GM15510 (cell line): Measurements from ENCODE around the gene ODAM.
"Not testable (repeated sequence)": the region's sequence is repeated elsewhere in the genome, so short reads cannot be mapped to it uniquely, and the experiment has no call there.

Experiments used
- POLR2A ChIP-seq: IDR thresholded peaks from 3 replicates; pipeline ENCODE4 v1.6.1; 2011; ENCODE audit warnings: borderline replicate concordance; ENCODE audit not compliant: insufficient read length; ENCODE audit errors: extremely low read depth

Gene ODAM

DNA sequence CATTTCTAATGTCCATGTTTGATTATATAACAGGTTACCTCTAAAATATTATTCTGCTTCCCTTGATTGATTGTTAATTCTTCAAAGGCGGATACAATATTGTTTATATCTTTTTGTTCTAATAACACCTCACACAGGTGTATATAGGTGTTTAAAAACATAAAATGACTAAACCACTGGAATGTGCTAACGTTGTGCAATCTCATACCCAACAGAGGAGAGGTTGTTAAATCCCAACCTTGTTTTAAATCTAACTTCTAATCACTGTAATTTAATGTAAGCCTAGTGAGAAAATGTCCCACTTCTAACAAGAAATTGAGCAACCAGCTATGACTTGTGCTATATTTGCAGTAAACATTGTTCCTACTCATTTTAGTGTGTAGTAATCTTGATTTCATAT lies 1.3 kb downstream of the ODAM start:
- no peak for TF ChIP-seq POLR2A

DNA sequence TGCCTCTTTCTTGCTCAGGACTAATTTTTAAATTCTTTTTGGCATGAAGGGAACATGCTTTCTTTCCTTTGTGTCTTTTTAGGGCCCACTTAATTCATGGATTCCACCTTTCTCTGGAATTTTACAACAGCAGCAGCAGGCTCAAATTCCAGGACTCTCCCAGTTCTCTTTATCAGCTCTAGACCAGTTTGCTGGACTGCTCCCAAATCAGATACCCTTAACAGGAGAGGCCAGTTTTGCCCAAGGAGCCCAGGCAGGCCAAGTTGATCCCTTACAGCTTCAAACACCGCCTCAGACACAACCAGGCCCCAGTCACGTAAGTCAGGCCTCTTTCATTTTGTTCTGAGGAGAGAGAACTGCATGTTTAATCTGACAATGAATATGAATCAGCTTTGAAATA lies 2.3 kb downstream of the ODAM start:
- TF ChIP-seq POLR2A: no peak

DNA sequence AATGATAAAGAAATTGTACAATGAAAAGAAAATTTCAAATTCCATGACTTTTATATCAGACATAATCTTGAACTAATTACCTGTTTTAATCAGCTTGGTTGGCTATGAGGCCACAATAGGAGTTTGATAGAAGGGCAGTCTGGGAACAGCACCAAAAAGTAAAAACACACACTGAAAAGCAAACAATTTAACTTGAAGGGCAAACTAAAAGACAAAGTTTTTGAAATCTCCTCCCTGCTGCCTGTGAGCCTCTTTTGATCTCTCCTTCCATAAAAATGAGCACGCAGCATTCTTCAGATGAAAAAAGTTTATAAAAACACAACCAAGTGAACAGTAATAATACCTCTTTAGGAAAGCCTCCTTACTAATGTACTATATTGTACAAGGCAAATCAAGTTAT lies 8.1 kb downstream of the ODAM start:
- no peak for TF ChIP-seq POLR2A

DNA sequence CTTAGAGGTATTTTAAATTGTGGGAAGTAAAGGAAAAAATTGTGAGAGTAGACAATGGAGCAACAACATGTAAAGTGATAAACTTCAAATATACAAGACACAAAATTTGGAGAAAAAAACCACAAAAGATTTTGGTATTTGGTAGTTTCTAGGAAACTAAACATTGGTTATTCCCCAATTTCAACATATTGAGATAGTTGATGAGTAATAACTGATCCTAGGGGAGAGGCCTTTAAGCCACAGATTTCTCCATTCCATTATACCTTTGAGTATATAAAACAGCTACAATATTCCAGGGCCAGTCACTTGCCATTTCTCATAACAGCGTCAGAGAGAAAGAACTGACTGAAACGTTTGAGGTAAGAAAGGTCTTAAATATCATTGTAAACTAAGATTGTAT lies 30.3 kb downstream of the ODAM start, which contains the start of gene FDCSP:
Gene FDCSP, plus strand, starts transcription at position 301 of the 400 bp plus-strand sequence. CDS start 5,071 bp downstream, outside the sequence.
- TF ChIP-seq POLR2A: no peak

- TF ChIP-seq POLR2A: no peak
Measured at GRCh38 chr4:70236125-70236524, 40.6 kb downstream of the ODAM start.

GRCh38 chr4:70239131-70239883 lies 43.8 kb downstream of the ODAM start:
- TF ChIP-seq POLR2A: no peak

GRCh38 chr4:70239884-70240591 lies 44.5 kb downstream of the ODAM start:
- no peak for TF ChIP-seq POLR2A

GRCh38 chr4:70242297-70242696 lies 46.8 kb downstream of the ODAM start, which contains the start of gene CSN3:
CSN3 (plus strand) TSS chr4:70242597; CDS start chr4:70244820, 2,223 bp downstream.
- TF ChIP-seq POLR2A: not testable (repeated sequence)

- no peak for TF ChIP-seq POLR2A
Measured at GRCh38 chr4:70243091-70243490, 47.6 kb downstream of the ODAM start.

DNA sequence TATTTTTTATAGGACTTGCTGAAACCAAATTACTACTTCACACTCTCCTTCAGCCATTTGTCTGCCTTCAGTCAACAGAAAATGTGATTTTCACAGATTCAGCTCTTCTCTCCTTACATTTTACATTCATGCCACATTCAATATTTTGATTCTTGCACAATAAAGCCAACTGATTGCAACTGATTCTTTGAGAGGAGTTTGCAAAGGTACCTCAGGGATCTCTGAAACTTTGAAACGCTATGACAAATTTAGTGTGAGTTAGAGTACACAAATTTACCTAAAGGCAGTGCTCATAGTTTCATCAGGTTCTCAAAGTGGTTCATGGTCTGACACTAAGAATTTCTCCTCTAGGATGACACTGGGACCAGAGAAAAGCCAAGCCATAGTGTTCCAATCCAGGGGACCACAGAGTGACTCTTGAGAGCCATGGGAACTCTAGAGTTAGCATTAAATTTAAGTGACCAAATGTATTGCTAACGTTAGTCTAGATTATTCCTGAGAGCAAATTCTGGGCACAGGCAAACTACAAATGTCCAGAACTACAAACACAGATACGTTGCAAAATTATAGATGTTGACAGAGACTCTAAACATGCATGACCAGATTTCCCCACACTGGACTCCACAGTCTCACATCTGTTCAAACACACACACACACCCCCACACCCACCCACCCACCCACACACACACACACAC lies 55.9 kb downstream of the ODAM start:
- no peak for TF ChIP-seq POLR2A

- TF ChIP-seq POLR2A: no peak
Measured at GRCh38 chr4:70251945-70252277, 56.4 kb downstream of the ODAM start.
